ENCODE data around the gene ABCF1. TPM values are rescaled to one million over a fixed set of nuclear protein-coding genes. Genes with fewer than 3 reads are reported as not detected.

Gene ABCF1
- total and polyA plus RNA-seq, 4 donors, result 25.8 to 55.4 (median 36.2) TPM

GRCh38 chr6:30626484-30627366 lies 55.5 kb downstream of the ABCF1 start, which contains the start of gene ATAT1:
ATAT1 (plus strand) TSS chr6:30626874.
- H3K4me1 ChIP-seq (ENCODE audit: control insufficient read depth in 5 of 5, insufficient read depth in 5 of 5, low read length in 5 of 5), result peaks cover 0 to 17% (median 5%) of the 10 kb centered on the region in 5 donors

GRCh38 chr6:30635834-30636233 lies 64.6 kb downstream of the ABCF1 start:
- Histone ChIP-seq H3K36me3 (ENCODE audit: control insufficient read depth in 4 of 4, insufficient read depth in 4 of 4, low read length in 4 of 4) (peaks cover 5 to 27% (median 14%) of the 10 kb centered on the region in 4 donors), H3K4me1 (ENCODE audit: control insufficient read depth in 5 of 5, insufficient read depth in 5 of 5, low read length in 5 of 5) (no peaks in the 10 kb centered on the region), H3K9ac (ENCODE audit: insufficient read depth in 1 of 2, low read length in 2 of 2) (no peak overlapping the region), H3K27ac (ENCODE audit: low read depth in 1 of 2, low read length in 1 of 2) (no peak overlapping the region), H3K27me3 (ENCODE audit: control insufficient read depth in 3 of 3, insufficient read depth in 3 of 3, low read length in 2 of 3) (no peaks in the 10 kb centered on the region), H3K4me3 (no peak overlapping the region), H3K9me3 (ENCODE audit: control insufficient read depth in 4 of 4, insufficient read depth in 3 of 4, low read length in 3 of 4) (no peaks in the 10 kb centered on the region)
- DNase-seq, result no peak
- TF ChIP-seq CTCF (IDR thresholded peaks at IDR 0.05; ENCODE audit: control extremely low read depth, extremely low read depth), result no peak
- WGBS, 2 donors, result 97% methylated on average over 3 of the region's 3 CpGs
- ATAC-seq (ENCODE audit: insufficient read depth, low FRiP score), result no peak

More at GRCh38 chr6:30626484-30627366, 55.5 kb downstream of the ABCF1 start, which contains the start of gene ATAT1:
- Histone ChIP-seq H3K27ac (ENCODE audit: low read depth in 1 of 2, low read length in 1 of 2) (peak within 1 kb of the TSS; percentile 82 to 92), H3K9me3 (ENCODE audit: control insufficient read depth in 4 of 4, insufficient read depth in 3 of 4, low read length in 3 of 4) (no peaks in the 10 kb centered on the region), H3K27me3 (ENCODE audit: control insufficient read depth in 3 of 3, insufficient read depth in 3 of 3, low read length in 2 of 3) (no peaks in the 10 kb centered on the region), H3K36me3 (ENCODE audit: control insufficient read depth in 4 of 4, insufficient read depth in 4 of 4, low read length in 4 of 4) (peaks cover 19 to 56% (median 23%) of the 10 kb centered on the region in 4 donors), H3K4me3 (peak within 1 kb of the TSS; percentile 56), H3K9ac (ENCODE audit: insufficient read depth in 1 of 2, low read length in 2 of 2) (peak within 1 kb of the TSS; percentile 99)
- peak; percentile 83 for ATAC-seq (ENCODE audit: insufficient read depth, low FRiP score)
- peak; percentile 90 to 92 (median 90) for DNase-seq
- TF ChIP-seq CTCF (IDR thresholded peaks at IDR 0.05; ENCODE audit: control extremely low read depth, extremely low read depth), result peak; percentile 13
- WGBS, 2 donors, result 3 to 5% methylated on average over 35 to 36 of the region's 36 CpGs

- H3K36me3 ChIP-seq (ENCODE audit: control insufficient read depth in 4 of 4, insufficient read depth in 4 of 4, low read length in 4 of 4), result peaks cover 4 to 40% (median 25%) of the 10 kb centered on the region in 4 donors
- H3K9ac ChIP-seq (ENCODE audit: insufficient read depth in 1 of 2, low read length in 2 of 2), result no peak overlapping the region
- no peak overlapping the region for H3K27ac ChIP-seq (ENCODE audit: low read depth in 1 of 2, low read length in 1 of 2)
- no peak for DNase-seq
- H3K9me3 ChIP-seq (ENCODE audit: control insufficient read depth in 4 of 4, insufficient read depth in 3 of 4, low read length in 3 of 4), result no peaks in the 10 kb centered on the region
- WGBS, 2 donors, result 51 to 77% methylated on average over 10 of the region's 10 CpGs
- no peak for TF ChIP-seq CTCF (IDR thresholded peaks at IDR 0.05; ENCODE audit: control extremely low read depth, extremely low read depth)
- H3K4me1 ChIP-seq (ENCODE audit: control insufficient read depth in 5 of 5, insufficient read depth in 5 of 5, low read length in 5 of 5), result no peaks in the 10 kb centered on the region
- no peak for ATAC-seq (ENCODE audit: insufficient read depth, low FRiP score)
- H3K4me3 ChIP-seq, result no peak overlapping the region
- no peaks in the 10 kb centered on the region for H3K27me3 ChIP-seq (ENCODE audit: control insufficient read depth in 3 of 3, insufficient read depth in 3 of 3, low read length in 2 of 3)
Measured at GRCh38 chr6:30640481-30640880, 69.2 kb downstream of the ABCF1 start.
